HG02759 (cell line): ENCODE data around the gene DBI.
A peak's percentile ranks its signal among the peaks of the same experiment; 100 is the strongest.

ENCODE experiments used
- ATAC-seq: cut with Tn5 transposase; IDR thresholded peaks from one replicate; pipeline ENCODE4 v1.9.1; 2021; ENCODE audit warnings: mild to moderate bottlenecking, moderate library complexity; ENCODE audit not compliant: unreplicated experiment

Gene DBI

GRCh38 chr2:119366649-119367471 lies at the start of gene DBI, which contains the start of gene C2orf76:
Gene DBI, plus strand, starts transcription at chr2:119366977. Its CDS starts 75 bp downstream, at chr2:119367052.
Gene C2orf76, minus strand, starts transcription at chr2:119366834. Its CDS starts 26,875 bp downstream, at chr2:119339959.
- peak; percentile 94 for ATAC-seq

GRCh38 chr2:119317554-119317953 lies 49.2 kb upstream of the DBI start:
- no peak for ATAC-seq

- no peak for ATAC-seq
Observed at GRCh38 chr2:119319593-119319992, 47.2 kb upstream of the DBI start.

- no peak for ATAC-seq
Observed at GRCh38 chr2:119323459-119323858, 43.3 kb upstream of the DBI start.

- no peak for ATAC-seq
Observed at GRCh38 chr2:119324685-119325270, 42.0 kb upstream of the DBI start.

- no peak for ATAC-seq
Observed at GRCh38 chr2:119326938-119327337, 39.8 kb upstream of the DBI start.

GRCh38 chr2:119327431-119327830 lies 39.3 kb upstream of the DBI start:
- ATAC-seq: no peak

GRCh38 chr2:119332953-119333352 lies 33.8 kb upstream of the DBI start:
- ATAC-seq: no peak

- ATAC-seq: no peak
Observed at GRCh38 chr2:119333360-119333759, 33.4 kb upstream of the DBI start.

GRCh38 chr2:119333833-119334232 lies 32.9 kb upstream of the DBI start:
- no peak for ATAC-seq

GRCh38 chr2:119337749-119338148 lies 29.0 kb upstream of the DBI start:
- ATAC-seq: no peak

GRCh38 chr2:119338272-119338671 lies 28.5 kb upstream of the DBI start:
- no peak for ATAC-seq

- ATAC-seq: peak; percentile 100
Observed at GRCh38 chr2:119338826-119339561, 27.8 kb upstream of the DBI start.

- ATAC-seq: no peak
Observed at GRCh38 chr2:119339562-119339923, 27.2 kb upstream of the DBI start.

GRCh38 chr2:119341684-119342083 lies 25.1 kb upstream of the DBI start:
- ATAC-seq: no peak

GRCh38 chr2:119349289-119349688 lies 17.5 kb upstream of the DBI start:
- no peak for ATAC-seq

GRCh38 chr2:119350311-119350998 lies 16.3 kb upstream of the DBI start:
- ATAC-seq: no peak

- ATAC-seq: peak; percentile 94
Observed at GRCh38 chr2:119352357-119352756, 14.4 kb upstream of the DBI start.

GRCh38 chr2:119354860-119355259 lies 11.9 kb upstream of the DBI start:
- no peak for ATAC-seq

- no peak for ATAC-seq
Observed at GRCh38 chr2:119359774-119360173, 7.0 kb upstream of the DBI start.

GRCh38 chr2:119360423-119360966 lies 6.3 kb upstream of the DBI start:
- ATAC-seq: no peak
